GM18520 (cell line): Measurements from ENCODE around the gene HADHB.
"Not testable (repeated sequence)": the region's sequence is repeated elsewhere in the genome, so short reads cannot be mapped to it uniquely, and the experiment has no call there.

ENCODE experiments used
- ATAC-seq: cut with Tn5 transposase; IDR thresholded peaks from one replicate; pipeline ENCODE4 v1.9.1; 2021; ENCODE audit not compliant: unreplicated experiment

Gene HADHB

DNA sequence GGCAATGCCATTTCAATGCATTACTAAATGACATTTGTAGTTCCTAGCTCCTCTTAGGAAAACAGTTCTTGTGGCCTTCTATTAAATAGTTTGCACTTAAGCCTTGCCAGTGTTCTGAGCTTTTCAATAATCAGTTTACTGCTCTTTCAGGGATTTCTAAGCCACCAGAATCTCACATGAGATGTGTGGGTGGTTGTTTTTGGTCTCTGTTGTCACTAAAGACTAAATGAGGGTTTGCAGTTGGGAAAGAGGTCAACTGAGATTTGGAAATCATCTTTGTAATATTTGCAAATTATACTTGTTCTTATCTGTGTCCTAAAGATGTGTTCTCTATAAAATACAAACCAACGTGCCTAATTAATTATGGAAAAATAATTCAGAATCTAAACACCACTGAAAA, 45.3 kb downstream of the HADHB start:
- ATAC-seq = no peak

DNA sequence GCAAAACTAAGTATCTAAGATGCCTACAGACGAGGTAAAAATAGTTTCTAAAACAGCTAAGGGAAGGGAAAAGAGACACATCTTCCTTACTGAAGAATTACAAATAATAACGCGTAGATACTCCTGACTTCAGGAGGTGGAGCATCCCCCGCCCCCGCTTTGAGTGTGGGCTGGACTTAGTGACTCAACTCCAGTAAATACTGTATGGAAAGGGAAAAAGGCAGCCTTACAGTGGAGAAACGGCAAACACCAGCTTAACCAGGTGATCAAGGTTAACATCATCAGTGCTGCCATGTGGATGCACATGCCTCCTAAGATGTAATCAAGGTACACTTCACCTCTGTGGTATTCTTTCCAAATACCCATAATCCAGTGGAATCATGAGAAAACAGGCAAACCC, 47.9 kb downstream of the HADHB start:
- ATAC-seq = no peak

DNA sequence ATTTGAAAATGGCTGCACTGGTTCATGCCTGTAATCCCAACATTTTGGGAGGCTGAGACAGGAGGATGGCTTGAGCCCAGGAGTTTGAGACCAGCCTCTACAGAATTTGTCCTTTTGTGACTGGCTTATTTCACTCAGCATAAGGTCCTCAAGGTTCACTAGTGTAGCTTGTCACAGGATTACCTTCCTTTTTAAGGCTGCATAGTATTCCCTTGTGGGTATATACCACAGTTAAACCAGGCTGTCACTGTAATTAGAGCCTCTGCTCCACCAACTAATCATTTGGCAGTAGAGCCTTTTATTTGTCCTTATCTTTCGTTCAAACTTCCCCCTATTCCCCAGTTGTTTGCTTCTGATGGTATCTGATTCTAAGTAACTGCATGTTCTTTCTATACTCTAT, 50.8 kb downstream of the HADHB start:
- no peak for ATAC-seq

DNA sequence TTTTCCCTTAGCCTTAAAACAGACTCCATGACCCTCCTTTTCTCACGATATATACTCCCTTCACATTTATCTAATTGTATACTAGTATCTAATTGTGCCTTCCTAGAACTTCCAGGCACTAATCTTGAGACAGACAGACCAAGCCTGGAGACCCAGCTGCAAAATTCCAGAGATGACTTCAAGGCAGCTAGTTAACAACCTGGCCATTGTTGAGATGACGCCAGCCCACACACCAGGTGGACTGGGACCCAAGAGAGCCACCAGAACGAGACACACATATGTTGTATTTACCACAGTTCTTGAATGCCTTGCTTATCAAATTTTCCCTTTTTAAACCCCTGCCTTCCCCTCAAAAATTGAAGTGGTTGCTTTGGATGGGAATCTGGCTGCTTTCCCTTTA, 52.3 kb downstream of the HADHB start:
- no peak for ATAC-seq

DNA sequence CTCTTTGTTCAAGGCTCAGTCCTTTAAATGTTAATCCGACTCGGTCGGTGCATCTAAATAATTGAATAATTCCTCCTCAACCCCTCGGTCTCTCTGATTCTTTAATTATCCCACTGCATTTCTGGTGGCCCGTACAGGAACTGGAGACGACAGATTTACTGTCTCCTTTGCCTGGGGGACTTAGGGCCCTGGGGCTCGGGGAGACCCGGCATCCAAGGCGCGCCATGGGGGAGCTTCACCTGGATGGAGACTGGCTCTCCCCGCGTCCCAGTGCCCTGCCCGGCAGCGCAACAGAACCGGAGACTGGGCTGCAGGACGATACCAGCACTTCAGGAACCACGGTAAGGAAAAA, 53.5 kb downstream of the HADHB start:
- ATAC-seq = no peak

DNA sequence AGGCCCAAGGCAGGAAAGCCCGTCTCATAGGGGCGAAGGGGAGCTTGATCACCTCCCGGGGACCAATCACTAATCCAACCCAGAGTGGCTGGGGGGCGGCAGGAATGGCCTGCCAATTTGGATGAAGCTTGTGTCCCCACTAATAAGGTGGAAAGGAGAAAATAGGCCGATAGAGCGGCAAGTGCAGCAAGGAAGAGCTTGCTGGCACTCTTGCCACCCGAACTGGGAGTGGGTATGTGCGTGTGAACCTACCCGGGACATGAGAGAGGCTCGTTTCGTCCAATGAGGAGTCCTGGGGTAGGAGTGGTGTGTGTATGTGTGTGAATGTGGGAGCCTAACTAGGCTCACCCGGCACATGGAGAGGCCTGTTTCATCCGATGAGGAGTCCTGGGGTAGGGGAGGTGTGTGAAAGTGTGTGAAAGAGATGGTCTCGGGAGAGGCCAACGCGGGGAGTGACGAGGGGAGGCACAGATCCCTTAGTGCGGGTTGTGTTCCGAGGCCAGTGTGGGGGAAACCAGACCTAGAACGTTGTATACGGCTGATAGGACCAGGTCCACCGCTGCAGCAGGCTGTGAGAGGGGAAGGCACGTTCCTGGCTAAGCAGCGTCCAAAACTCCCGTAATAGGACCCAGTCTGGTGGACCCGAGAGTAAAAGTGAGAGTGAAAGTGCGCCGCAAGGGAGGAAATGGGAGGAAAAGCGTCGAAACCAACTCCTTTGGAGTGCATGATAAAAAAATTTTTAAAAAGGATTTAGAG, 54.1 kb downstream of the HADHB start:
- ATAC-seq = no peak

DNA sequence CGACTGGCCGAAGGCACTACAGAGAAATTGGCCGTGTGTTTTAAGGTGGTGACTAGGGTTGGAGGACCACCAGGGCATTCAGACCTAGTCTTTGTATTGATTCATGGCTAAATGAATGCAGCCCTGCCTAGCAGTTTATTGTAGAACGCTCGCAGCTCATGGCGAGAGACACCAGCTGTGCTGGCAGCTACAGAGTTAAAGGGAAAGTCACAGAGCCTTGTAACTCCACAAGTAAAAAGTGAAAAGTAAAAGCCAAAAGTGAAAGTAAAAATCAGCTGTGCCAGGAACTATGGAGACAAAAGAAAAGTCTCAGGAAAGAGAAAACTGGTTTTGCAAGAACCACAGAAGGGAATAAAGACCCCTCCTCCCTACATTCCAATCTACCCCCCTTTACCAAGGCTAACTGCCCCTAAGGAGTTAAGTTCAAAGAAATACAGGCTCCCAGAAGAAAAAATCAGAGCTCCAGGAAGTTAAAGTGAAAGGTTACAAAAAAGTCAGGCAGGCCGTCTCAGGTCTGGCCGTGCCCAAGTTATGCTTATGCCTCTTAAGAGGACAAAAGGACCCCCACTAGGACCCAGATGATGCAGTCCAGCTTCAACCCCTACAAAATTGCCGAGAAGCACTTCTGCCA, 54.8 kb downstream of the HADHB start:
- ATAC-seq = no peak

DNA sequence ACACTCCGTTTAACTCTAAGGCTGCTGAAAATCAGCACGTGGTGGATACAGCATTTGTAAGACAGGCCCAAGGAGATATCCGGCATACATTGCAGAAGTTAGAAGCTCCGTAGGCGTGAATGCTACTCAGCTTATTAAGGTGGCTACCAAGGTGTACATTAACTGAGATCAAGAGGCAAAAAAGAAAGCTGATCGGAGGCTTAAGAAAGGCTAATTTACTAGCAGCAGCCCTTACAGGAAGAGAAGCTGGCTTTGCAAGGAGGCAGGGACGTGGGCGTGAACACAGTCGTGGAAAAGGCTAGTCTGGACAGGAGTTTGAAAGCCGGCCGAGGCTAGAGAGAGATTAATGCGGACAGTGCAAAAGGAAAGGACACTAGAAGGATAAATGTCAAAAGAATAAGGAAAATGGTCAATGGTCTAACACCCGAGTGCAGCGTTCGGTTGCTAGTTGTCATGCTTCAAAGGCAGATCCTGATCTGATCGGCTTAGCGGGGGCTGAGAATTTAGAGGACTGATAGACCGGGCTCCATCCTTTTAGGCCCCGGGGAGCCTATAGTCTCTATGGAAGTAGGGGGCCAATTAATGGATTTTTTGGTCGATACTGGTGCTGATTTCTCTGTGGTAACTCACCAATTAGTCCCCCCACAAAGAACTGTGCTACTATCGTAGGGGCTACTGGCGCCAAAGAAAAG, 55.6 kb downstream of the HADHB start:
- no peak for ATAC-seq

DNA sequence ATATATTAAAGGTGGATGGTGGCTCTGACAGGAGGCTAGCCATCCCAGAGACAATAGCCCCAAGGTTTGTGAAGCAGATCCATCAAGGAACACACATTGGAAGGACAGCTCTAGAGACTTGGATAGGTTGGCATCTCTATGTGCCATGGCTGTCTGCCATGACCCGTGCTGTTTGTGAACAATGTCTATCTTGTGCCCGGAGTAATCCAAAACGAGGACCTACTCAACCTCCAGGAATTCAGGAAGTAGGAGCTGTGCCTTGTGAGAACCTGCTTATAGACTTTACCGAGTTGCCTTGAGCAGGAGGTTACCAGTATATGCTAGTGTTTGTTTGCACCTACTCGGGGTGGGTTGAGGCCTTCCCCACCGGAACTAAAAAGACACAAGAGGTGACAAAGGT, 58.1 kb downstream of the HADHB start:
- ATAC-seq = no peak

DNA sequence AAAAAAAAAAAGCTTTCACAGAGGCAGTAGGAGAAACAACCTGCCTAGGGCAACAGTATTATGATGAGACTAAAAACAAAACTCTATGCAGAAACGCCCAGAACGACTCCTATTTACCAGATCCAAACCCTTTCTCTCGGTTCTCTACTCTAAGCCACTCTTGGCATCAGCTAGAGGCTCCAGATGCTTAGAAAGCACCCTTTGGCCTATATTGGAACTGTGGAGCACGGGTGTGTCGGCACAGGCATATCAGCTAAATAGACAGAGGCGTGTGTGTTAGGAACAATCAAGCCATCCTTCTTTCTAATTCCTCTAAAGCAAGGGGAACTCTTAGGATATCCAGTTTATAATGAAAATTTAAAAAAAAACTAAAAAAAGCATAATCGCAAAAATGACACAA, 60.4 kb downstream of the HADHB start:
- not testable (repeated sequence) for ATAC-seq

DNA sequence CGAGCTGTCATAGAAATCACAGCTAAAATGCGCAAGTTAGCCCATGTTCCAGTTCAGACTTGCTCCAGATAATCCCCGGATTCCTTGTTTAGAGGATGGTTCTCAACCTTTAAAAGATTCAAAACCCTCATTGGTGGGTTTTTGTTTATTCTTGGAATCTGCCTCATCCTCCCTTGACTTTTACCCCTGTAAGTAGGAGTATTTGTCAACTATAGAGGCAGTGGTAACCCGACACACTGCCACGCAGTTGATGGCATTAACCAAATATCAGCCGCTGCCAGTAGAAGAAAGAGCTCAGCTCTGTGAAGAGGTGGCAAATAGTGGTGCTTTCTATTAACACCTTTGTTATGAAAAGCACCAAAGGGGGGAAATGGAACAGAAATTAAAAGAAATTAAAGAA, 60.8 kb downstream of the HADHB start:
- ATAC-seq = no peak

DNA sequence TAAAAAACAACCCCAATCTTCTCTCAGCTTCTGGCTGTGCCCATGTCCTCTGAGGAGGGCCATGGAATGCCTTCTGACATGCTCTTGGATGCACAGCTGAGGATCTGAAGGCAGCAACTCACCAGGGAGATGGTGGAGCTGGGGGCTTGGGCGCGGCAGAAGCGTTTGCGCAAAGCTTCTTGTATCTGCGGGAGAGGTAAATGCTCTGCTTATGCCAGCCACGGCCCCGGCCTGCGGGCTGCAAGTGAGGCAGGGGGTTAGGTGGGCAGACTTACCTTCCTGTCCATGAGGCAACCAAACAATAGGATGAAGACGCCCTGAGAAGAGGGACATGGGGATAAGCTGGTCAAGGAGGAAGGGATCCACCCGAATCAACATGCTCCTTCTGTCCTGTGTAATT, 65.2 kb downstream of the HADHB start:
- no peak for ATAC-seq

DNA sequence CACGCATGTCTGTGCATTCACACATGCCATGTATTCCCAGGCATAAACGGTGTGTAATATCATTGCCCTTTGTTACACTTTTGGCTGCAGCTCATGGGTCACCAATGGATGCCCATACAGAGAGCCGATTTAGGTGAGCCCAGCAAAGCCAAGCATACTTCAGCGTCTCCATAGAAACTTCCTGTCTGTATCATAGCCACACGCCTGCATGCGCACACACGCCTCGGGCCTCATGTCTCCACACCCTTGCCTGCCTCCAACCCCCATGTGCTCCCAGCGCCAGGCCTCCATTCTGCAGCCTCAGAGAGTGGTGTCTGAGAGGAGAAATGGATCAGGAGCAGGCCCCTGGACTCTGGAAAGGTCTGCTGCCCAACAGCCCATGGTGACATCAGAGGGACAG, 67.7 kb downstream of the HADHB start:
- no peak for ATAC-seq

DNA sequence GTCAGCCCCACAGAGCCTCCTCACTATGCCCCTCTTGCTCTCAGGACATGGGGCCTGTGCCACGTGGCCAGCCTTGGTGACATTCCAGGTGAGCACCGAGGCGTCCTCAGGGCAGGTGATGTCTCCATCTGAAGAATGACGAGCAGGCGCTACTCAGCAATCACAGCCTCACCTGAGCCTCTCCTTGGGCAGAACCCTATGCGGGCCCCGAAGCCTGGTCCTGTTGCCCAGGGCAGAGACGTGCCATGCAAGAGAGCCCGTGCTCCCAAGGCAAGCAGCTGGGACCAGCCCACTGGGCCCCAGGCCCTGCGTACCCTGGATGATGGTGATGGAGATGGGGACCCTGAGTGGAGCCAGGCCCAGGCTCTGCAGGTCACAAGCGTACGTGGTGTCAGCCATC, 68.7 kb downstream of the HADHB start:
- no peak for ATAC-seq

DNA sequence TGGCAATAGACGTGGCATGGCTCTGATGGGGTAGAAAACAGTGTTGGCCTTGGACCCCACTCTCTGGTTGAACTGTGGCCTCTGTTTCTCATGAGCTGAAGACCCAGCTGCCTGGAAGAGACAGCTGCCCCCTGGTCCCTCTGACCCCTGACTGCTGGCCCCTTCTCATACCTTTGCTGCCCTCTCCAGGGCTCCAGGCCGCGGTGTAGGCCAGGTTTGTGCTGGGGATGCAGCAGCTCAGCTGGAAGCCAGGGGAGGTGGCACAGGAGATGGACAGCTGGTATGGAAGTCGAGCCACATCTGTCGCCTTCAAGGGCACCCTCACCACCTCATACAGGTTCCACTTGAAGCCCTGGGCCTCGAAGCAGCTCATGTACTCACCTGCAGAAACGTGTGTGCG, 69.5 kb downstream of the HADHB start:
- ATAC-seq = no peak

DNA sequence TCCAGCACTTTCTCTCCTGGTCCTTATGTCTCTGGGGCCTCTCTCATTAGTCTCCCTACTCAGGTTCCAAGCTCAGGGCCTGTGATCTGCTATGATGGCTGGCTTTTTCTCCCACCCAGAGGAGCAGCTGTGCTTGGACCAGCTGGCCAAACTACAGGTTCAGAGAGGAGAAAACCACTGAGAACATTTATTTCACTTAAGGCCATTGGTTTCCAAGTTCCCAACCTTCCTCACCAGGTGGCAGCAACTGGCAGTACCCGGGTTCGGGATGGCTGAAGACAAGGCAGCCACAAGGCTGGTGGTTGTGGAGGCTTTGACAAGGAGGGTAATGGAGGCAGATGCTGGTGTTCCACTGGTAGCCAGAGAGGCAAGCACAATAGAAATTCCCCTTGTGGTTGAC, 71.3 kb downstream of the HADHB start:
- ATAC-seq = no peak

DNA sequence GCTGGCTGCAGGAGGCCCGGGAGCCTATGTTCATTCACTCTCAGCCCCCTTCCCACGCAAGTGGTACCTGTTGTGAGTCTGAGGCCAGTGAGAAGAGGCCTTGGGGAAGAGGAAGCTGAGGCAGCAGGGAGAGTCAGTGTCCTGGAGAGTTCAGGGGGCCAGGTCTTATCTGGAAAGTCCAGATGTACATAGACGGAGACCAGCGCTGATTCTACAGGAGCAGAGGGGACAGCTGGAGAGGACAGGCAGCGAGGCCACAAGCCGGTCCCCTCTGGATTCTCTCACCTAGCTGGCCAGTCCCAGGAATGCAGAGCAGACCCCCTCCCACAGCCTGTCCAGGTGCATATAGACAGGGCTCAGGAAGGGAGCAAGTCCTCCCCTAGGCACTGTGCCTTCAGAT, 72.1 kb downstream of the HADHB start:
- ATAC-seq = no peak

DNA sequence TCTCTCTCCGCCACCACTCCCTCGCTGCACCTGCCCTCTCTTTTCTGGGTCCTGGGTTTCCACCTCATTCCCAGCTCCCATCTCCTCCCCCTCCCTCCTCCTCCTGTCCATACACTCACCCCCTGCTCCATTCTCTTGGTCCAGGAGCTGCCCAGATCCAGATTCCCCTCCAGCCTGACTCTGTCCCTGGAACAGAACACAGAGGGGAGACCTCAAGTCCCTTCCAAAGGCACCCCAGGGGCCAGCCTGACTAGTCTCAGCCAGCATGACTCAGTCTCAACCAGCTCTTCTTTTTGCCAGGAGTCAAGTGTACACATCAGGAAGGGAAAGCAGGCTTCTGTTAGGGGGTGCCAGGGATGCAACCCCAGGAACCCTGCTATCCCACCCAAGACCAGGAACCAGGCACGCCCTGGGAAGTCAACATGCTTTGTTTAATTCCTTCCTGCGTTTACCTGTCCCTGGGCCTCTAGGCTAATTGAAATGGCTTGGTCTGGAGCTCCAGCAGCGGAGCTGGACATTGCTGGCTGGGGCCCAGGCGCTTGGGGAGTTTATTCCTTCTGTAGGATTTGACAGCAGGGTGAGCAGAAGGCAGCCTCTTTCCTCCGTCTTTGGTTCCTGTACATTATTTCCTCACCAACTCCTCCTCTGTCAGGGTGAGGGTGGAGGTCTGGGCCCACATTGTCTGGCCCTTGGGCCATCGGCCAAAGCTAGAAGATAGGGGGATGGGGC, 72.8 kb downstream of the HADHB start:
- no peak for ATAC-seq

DNA sequence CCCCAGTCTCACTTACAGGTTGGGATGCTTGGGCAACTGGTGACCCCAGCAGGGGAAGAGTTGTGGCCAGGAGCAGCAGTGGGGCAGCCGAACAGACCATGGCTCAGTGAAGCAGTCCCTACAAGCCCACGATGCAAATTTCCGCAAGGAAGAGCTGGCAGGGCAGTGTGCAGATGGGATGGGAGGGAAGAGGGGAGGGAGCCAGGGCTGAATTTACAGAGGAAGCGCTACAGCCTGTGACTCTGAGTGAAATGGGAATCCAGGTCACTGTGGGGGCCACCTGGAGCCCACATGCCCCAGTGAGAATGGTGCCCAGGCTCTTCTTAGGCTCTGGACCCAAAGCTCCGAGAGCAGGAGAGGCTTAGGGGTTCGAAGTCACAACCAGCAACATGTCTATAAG, 74.2 kb downstream of the HADHB start:
- no peak for ATAC-seq

DNA sequence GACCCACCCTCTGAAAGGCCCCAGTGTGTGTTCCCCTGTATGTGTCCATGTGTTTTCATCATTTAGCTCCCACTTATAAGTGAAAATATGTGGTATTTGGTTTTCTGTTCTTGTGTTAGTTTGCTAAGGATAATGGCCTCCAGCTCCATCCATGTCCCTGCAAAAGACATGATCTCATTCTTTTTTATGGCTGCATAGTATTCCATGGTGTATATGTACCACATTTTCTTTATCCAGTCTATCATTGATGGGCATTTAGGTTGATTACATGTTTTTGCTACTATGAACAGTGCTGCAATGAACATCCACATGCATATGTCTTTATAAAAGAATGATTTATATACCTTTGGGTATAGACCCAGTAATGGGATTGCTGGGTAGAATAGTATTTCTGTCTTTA, 79.7 kb downstream of the HADHB start:
- ATAC-seq = not testable (repeated sequence)

DNA sequence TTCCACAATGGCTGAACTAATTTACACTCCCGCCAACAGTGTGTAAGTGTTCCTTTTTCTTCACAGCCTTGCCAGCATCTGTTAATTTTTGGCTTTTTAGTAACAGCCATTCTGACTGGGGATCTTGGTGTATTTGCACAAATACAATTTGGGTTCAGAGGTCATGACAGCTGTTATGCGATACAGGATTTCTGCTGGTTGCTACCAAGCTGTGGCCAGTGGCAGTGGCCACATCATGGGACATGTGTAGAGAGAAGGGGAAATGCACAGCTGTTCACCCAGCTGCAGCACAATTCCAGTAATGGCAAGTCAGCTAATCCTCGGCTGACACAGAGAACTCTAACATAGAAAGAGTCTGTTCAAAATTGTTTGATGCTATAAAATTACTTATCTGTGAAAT, 80.2 kb downstream of the HADHB start:
- no peak for ATAC-seq

DNA sequence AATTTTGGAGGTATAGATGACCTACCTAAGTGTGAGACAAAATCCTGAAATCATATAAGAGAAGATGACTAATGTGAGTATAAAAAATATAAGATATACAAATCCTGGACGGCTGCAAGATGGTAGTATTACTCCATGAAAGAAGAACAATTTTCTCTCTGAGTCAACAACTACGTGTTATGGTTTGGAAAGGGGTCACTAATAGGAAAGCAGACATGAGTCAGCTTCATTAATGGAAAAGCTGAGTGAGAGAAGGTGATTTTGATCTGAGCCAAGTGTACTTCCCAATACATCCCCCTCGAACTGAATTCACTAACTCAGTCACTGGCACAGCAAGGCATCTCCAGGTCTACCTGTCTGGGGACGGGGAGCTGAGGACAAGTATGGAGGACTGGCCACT, 81.1 kb downstream of the HADHB start:
- ATAC-seq = no peak
